ENCODE data around the gene COLEC12.

DNA sequence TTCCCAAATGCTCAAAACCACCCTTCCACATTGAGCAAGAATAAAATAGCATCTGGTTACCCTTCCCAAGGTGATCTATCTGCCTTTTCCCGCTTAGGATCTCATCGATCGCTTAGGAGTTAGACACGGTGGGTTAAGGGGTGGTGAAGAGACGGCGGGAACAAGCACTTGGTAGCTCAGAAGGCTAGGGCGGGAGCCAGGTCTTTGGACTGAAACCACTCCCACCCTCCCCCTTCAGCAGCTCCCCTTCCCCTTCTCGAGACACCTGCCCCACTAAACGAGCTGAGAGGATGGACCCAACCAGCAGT, 233.2 kb downstream of the COLEC12 start:
- TF ChIP-seq, protein P1, sequence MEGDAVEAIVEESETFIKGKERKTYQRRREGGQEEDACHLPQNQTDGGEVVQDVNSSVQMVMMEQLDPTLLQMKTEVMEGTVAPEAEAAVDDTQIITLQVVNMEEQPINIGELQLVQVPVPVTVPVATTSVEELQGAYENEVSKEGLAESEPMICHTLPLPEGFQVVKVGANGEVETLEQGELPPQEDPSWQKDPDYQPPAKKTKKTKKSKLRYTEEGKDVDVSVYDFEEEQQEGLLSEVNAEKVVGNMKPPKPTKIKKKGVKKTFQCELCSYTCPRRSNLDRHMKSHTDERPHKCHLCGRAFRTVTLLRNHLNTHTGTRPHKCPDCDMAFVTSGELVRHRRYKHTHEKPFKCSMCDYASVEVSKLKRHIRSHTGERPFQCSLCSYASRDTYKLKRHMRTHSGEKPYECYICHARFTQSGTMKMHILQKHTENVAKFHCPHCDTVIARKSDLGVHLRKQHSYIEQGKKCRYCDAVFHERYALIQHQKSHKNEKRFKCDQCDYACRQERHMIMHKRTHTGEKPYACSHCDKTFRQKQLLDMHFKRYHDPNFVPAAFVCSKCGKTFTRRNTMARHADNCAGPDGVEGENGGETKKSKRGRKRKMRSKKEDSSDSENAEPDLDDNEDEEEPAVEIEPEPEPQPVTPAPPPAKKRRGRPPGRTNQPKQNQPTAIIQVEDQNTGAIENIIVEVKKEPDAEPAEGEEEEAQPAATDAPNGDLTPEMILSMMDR (conservative IDR thresholded peaks at IDR 0.05; ENCODE audit: low read length), result no peak
- no peak for TF ChIP-seq EZH2phosphoT487 (IDR thresholded peaks at IDR 0.05; ENCODE audit: borderline replicate concordance)
